Stimulated activated CD8-positive, alpha-beta memory T cell treated with anti-CD3 and anti-CD28 coated beads, Interleukin-15, amount 100 ng/mL, for 1 hour (primary cell): Measurements from ENCODE around the gene ZBTB12.
A peak's percentile ranks its signal among the peaks of the same experiment; 100 is the strongest.
"Not testable (repeated sequence)": the region's sequence is repeated elsewhere in the genome, so short reads cannot be mapped to it uniquely, and the experiment has no call there.

Experiments used
- DNase-seq: peaks from one replicate; pipeline ENCODE4 v3.0.0-alpha.2; 2020; ENCODE audit warnings: low read depth

ZBTB12 gene

DNA sequence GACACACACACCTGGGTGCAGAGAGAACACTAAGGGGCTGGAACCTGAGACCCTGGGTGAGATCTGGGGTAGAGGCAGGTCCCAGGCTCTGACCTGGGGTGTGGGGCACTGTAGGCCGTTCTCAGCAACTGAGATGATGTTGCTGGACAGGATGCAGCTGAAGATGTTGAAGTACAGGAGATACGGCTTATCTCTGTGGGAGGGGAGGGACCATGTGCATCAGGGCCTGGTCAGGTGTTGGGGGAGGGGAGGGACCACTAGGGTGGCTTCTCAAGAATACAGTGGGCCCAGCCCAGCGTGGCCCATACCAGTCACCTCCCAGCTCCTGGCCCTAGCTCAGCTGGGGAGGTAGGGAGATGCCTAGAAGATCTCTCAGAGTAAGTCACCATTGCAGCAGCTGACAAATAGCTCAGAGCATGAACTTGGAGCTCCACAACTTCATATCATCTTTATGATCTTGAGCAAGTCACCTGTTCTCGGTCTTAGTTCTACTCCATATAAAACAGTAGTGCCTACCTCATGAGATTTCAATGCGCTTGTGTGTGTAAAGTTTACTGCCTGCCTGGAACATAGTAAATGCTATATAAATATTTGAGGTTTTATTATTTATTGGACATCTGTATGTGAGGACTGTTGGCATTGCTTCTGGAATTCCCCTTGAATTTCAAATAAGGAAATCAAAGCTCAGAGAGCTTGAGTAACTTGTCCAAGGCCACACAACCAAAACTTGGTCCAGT, 26.9 kb downstream of the ZBTB12 start:
- no peak for DNase-seq

DNA sequence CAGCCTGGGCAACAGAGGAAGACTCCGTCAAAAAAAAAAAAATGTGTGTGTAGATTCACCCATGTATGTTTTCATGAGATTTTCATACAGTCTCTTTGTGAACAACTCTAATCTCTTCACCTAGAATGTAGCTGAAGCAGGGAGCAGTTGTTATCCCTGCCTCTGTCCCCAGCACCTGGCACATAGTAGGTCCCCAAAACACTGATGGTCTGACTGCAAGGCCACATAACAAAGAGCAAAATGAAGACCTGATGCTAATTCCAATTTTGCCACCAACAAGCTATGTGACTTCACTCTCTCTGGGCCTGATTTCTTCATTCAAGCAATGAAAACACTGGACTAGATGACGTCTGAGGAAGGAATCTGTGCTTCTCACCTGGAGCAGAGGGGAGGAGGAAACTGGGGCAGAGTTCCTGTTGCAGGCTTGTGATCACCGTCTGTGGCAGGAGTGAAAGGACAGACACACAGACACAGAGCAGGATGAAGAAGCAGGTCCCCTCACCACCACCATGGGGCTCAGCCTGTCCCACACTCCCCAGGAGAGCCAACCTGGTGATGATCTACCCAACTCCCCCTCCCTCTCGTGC, 27.7 kb downstream of the ZBTB12 start:
- no peak for DNase-seq

DNA sequence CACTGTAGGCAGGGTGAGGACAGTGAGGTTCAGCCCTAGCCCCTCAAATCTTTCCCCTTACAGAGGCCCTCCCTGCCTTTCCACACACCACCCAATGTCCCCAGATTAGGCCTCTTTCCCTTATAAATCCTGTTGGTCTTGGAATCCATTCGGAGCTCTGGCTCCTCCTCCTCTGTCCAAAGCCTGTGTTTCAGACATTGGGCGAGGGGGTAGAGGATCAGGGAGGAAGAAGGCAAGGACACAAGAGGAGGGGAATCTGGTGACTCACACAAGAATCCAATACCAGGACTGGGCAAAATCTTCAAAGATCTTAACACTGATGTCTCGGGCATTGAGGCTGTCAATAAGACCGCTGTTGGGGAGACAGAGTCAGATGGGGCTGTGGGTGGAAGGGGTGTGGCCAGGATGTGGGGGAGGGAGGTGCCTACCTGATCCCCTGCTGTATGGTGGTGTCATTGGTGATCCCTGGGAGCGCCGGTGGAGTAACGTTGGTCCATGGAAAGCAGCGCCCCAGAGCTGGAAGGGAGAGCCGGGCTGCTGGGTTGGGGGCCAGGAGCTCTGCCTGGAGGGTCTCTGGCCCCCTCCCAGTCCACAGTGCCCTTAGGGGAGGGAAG, 30.7 kb downstream of the ZBTB12 start:
- DNase-seq, result no peak

DNA sequence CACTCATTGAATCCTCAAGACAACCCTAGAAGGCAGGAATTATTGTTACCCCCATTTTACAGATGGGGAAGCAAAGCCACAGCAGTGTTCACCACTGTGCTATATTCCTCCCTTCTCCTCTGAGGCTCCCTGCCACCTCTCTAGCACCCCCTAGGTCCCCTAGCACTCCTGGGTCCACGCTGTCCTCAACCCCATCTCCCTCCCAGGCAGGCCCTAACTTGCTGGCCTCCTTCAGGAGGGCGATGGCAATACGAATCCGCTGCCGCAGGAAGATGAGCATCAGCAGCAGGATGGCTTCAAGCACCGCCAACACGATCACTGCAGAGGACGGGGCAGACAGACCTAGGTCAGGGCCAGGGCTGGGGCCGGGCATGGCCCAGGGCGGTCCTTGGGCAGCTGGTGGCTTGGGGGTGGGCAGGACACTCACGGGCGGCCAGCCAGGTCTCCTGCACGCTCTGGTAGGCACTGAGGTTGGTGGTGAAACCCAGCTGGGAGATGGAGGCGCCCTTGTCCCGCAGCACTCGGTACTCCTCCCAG, 31.4 kb downstream of the ZBTB12 start:
- DNase-seq, result no peak

DNA sequence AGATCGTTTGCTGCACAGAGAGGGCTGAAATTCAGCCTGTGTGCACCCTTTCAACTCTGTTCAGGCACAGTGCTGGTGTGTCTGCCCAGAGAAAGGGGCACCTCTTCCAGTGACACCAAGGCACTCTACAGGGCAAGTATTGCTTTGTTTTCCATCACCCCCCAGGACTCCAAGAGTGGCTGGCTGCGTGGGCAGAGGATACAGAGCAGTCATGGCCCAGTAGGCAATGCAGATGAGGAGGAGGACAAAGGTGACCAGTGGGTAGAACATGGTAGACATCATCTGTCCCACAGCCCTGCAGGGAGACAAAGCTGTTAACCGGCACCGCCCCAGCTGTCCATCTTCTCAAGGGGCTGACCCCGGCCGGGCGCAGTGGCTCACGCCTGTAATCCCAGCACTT, 32.5 kb downstream of the ZBTB12 start:
- DNase-seq, result no peak

DNA sequence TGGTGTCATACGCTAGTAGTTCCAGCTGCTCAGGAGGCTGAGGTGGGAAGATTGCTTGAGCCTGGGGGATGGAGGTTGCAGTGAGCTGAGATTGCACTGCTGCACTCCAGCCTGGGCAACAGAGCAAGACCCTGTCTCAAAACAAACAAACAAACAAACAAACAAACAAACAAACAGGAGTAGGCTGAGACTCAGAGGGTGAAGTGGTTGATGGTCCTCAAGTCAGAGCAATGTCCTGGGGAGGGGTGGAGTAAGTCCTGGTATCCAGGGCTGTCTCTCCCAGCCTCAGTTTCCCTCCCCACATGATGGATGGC, 33.3 kb downstream of the ZBTB12 start:
- DNase-seq, result not testable (repeated sequence)

DNA sequence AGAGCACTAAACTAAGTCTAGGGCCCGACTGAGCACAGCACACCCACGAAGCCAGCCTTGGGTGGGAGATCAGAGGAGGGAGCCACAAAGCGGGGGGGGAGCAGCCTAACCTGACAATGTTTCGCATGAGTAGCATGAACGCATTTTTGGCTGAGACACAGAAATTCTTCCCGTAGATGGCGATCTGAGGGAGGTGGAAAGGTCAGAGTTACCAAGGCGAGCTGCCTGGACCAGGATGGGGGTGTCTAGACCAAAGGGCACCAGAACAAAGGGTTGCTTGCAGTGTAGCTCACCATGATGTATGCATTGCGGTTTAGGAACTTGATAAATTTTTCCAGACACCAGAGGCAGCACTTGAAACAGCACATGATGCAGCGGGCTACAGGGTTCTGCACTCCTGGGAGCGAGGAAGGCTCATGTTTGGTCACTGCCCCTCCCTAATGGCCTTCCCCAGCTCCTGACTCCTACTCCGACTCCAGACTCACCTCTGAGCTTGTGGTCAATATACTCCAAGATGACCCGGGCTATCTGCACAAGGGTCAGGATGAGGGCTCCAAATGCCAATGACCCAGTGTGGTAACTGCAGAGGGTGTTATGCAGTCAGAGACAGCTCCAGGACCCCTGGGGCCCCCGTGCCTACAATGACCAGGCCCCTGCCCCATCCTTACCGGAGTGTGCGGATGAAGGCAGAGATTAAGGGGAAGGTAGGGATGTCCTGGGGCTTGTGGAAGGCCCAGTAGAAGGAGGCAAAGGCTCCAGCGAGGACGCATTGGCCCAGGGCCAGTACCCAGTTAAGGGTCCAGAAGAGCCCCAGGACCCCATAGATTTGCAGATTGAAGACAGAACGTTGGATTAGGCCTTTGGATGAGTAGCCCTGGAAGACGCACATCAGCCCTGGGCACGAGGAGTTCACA, 36.4 kb downstream of the ZBTB12 start:
- DNase-seq, result no peak

DNA sequence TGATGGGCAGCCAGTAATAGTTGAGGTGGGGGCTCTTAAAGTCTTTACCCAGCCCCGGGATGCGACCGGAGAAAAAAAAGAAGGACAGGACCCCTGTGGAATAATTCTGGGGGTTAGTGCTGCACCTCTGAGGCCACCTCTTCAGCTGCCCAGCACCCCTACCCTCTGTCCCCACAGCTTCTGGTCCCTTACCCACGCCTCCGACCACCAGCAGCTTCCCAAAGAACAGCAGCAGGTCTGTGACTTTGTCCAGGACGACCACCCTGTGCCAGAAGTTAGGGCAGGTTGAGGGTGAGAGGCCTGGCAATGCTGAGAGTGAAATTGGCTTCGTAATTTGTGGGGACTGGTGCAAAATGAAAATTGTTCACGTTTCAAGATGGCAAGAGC, 37.1 kb downstream of the ZBTB12 start:
- DNase-seq, result no peak

DNA sequence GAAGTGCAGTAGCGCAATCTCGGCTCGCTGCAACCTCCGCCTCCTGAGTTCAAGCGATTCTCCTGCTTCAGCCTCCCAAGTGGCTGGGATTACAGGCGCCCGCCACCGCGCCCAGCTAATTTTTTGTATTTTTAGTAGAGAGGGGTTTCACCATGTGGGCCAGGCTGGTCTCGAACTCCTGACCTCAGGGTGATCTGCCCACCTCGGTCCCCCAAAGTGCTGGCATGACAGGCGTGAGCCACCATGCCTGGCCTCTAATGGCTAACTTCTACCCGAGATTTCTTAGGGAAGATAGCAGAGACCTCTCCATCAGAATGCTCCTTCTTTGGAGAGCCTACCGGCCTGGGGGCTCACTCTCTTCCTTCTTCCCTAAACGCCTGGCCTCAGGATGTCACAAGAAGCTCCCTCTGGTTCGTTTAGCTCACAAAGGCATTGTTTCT, 37.7 kb downstream of the ZBTB12 start:
- not testable (repeated sequence) for DNase-seq

DNA sequence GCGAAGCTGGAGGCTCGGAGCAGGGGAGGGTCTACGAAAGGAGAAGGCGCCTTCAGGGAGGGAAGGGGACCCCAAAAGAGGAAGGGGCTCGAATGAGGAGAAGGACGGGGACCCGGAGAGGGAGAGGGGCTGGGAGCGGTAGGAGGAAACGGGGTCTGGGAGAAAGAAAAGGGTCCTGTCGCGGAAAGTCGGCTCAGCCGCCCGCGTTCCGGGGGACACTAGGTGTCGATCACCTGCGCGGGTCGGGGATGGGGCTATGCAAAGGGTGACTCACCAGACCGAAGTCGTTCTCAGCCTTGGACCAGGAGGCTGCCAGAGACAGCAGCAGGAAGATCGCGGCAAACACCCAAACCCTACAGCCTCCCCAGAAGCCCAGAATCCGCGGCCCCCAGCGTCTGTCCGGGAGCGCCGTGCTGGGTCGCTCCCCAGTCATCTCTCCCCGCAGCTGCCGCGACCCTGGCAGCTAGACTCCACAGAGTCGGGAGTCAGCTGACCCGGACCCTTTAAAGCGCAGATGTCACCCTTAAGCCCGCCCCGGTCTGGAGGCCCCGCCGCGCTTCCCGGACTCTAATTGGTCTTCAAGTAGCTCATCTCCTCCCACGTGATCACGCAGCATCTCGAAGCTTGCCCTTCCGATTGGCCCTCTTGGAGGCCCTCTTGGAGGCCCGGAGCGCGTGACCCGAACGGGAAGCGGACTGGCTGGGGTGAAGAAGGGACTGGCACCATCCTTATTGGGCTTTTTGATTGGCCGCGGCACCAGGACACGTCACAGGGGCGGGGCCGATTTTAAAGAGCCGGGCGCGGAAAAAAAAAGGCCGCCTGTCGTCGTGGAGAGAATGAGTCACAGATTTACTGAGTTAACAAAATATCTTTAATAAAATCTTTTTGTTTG, 39.3 kb downstream of the ZBTB12 start, which contains the start of gene NEU1:
Gene NEU1, minus strand, starts transcription at position 478 of the 892 bp plus-strand sequence. Its CDS starts 45 bp downstream, at position 433.
- peak; percentile 96 for DNase-seq

DNA sequence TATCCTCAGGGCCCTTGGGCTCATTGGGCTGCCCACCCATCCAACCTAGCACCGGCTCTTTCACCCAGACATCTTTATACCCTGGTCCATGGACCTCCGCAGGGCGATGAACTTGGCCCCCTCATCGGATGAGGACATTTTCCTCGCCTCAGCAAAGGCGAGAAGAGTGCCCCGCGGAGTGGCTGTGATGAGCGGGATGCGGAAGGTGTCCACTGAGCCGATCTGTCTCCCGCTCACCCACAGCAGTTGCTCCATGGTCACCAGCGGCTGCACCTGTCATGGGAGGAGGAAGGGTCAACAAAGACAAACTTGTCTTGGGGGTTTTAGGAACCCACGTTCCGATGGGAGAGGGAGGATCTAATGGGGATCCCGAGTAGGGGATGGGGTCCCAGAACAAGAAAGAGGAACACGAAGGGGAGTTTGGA, 40.0 kb downstream of the ZBTB12 start:
- DNase-seq, result no peak

DNA sequence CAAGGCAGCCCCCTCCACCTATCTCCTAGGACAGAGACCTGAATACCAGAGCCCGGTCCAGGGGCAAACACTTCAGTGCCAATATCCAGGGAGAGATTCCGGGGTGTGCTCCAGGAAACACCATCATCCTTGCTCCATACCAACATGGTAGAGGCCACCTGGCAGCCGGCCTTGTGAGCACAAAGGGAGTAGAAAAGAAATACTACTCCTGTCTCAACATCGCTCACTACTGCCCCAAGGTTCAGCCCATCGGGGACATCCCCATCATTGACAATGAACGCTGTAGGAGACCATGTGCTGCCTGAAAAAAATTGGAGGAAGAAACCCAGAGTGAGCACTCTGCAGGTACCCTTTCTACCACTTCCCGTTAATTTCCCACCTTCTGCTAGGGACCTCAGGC, 40.7 kb downstream of the ZBTB12 start:
- DNase-seq, result no peak

DNA sequence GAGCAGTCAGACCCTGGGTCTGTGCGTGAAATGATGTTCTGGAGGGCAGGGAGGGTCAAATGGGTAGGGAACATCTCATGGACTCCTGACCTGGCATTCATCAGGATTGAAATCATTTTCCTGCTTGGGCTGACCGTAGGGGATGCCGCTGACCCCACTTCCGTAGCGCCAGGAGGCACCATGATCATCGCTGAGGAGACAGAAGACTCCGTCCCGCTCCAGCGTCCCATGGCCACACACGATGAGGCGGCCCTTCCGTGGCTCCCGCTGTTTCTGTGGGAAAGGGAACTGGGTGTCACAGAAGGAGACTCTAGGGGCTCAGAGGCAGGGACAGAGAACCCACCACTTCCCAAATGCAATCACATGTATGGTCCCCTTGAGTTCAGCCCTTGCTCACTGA, 41.5 kb downstream of the ZBTB12 start:
- DNase-seq, result no peak

DNA sequence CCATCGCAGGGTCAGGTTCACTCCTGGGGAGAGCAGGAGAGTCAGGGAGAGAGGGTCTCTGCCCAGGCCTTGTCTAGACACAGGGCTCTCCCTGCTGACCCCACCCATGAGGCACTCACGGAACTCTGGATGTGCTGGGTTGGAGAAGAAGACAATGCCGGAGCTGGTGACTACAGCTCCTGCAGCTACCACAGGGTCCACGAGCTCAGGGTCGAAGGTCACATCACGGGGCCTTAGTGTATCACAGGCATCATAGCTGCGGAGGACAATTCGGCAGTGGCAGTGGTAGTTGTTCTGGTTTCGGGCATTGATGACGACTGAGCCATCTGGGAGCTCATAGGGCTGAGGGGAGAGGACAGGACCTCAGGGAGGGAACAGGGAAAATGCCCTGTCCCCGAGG, 42.0 kb downstream of the ZBTB12 start:
- DNase-seq, result no peak

DNA sequence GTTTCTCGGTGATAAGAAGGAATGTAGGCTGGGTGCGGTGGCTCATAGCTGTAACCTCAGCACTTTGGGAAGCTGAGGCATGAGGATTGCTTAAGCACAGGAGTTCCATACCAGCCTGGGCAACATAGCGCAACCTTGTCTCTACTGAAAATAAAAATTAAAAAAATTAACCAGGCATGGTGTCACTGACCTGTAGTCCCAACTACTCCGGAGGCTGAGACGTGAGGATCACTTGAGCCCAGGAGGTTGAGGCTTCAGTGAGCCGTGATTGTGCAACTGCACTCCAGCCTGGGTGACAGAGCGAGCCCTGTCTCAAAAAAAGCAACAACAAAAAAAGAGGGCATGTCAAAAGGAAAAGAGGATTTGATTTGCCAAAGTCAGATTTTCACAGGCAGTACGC, 43.2 kb downstream of the ZBTB12 start:
- no peak for DNase-seq

DNA sequence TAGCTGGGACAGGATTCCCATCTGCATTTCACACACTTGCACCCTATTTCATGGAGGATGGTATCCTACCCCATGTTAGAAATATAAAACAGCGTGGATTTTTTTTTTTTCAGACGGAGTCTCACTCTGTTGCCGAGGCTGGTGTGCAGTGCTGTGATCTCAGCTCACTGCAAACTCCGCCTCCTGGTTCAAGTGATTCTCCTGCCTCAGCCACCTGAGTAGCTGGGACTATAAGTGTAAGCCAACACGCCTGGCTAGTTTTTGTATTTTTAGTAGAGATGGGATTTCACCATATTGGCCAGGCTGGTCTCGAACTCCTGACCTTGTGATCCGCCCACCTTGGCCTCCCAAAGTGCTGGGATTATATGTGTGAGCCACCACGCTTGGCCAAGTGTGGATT, 44.1 kb downstream of the ZBTB12 start:
- not testable (repeated sequence) for DNase-seq

DNA sequence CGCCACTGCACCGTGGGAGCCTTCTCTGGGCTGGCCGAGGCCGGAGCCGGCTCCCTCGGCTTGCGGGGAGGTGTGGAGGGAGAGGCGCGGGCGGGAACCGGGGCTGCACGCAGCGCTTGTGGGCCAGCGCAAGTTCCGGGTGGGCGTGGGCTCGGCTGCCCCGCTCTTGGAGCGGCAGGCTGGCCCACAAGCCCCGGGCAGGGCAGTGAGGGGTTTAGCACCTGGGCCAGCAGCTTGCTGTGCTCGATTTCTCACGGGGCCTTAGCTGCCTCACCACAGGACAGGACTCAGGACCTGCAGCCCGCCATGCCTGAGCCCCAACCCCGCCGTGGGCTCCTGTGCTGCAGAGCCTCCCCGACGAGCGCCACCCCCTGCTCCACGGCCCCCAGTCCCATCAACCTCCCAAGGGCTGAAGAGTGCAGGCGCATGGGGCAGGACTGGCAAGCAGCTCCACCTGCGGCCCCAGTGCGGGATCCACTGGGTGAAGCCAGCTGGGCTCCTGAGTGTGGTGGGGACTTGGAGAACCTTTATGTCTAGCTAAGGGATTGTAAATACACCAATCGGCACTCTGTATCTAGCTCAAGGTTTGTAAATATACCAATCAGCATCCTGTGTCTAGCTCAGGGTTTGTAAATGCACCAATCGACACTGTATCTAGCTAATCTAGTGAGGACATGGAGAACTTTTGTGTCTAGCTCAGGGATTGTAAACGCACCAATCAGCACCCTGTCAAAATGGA, 49.7 kb downstream of the ZBTB12 start:
- not testable (repeated sequence) for DNase-seq

DNA sequence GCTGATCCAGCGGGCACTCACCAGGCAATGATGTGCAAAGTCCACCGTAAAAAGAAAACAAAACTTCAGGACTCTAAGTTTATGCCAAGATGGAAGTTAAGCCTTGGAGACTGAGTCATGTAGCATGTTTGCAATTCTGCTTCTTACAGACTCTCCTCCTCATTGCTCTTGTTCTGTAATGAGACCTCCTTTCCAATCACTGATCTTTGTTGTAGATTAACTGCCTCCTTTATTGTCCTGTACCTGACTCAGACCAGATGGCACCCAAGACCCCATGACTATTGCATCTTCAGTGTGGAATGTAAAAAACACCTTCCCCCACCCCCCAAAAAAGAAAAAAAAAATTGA, 50.4 kb downstream of the ZBTB12 start:
- no peak for DNase-seq

DNA sequence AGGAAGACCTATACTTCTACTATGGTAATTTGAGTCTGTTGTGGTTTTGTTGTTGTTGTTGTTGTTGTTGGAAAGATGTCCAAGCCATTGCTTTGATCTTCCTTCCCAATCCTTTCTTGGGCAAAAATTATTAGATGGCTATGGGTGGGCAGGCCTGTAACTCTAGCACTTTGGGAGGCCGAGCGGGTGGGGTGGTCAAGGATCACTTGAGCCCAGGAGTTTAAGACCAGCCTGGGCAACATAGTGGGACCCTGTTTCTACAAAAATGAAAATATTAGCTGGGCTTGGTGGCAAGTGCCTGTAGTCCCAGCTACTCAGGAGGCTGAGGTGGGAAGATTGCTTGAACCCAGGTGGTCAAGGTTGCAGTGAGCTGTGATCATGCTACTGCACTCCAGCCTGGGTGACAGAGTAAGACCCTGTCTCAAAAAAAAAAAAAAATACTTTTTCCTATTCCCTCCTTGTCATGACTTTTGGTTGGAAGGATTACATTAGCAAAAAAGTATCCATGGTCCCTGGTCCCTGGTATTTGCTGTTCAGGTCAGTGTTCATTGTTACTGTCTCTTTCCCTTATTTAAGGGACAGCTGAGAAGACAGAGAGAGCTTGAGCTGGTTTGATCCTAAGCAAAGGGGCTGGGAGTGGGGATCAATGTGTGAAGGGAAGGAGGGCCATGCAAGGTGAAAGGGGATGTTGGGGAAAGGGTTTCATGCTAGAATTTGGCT, 51.0 kb downstream of the ZBTB12 start:
- no peak for DNase-seq
